GM18499 (cell line): Measurements from ENCODE around the gene ZNF205.

Source experiments
- ATAC-seq: cut with Tn5 transposase; IDR thresholded peaks from one replicate; pipeline ENCODE4 v1.9.1; 2021; ENCODE audit warnings: moderate number of reproducible peaks; ENCODE audit not compliant: insufficient read depth, unreplicated experiment

Gene ZNF205

DNA sequence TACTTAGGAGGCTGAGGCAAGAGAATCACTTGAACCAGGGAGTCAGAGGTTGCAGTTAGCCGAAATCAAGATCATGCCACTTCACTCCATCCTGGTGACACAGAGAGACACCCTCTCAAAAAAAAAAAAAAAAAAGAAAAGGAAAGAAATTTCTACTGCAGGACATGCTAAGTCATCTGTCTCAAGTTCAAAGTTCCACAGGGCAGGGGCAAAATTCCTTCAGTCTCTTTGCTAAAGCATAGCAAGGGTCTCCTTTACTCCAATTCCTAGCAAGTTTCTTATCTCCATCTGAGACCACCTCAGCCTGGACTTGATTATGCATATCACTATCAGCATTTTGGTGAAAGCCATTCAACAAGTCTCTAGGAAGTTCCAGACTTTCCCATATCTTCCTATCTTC, 27.9 kb upstream of the ZNF205 start:
- no peak for ATAC-seq

GRCh38 chr16:3084969-3085670, 27.3 kb upstream of the ZNF205 start:
- ATAC-seq: no peak

DNA sequence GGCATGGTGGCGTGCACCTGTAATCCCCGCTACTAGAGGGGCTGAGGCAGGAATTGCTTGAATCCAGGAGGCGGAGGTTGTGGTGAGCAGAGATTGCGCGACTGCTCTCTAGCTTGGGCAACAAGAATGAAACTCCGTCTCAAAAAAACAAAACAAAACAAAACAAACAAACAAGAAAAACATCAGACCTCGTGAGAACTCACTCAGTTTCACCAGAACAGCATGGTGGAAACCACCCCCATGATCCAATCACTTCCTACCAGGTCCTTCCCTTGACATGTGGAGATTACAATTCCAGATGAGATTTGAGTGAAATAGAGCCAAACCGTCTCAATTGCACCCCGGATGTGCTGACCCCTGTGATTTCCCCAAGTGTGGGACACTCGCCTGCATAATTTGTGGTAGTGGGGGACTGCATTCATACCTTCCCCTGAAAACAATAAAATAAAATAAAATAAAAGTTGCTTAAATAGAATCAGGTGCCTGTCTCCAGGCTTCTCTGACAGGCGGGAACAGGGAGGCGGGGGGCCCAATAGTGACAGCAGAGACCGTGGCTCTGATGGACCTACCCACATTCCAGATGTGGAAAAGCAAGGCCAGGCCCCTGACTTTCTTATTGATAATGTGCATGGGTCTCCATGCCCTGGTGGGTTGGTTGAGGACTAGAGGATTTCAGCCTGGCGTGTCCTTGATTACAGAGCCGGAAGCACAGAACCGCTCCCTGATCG, 26.4 kb upstream of the ZNF205 start:
- ATAC-seq: no peak

DNA sequence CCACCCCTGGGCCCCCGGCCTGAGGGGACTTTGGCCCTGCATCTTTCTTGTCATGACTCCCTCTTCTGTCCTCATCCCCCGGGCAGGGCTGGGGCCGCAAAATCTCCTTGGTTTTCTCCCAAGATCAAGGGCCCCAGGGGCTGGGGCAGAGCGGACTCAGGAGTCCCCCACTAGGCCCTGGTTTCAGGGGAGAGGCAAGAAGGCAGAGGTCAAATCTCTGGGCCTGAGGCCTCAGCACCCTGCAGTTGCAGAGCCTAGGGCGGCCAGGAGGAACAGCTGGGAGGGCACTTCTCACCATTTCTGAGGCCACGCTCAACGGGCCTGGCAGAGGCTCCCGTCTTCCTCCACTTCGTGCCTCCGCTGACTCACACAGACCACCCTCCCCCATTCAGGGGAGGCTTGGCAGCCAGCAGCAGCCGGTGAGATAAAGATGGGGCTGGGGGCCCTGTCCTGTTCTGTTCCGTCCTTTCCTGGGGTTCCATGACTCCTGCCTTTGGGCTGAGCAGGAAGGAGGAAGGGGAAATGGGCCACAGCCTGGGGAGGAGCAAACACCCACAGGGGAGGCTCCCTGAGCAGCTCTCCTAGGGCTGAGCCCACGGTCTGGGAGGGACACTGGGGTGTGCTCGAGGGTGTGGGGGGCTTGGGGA, 25.7 kb upstream of the ZNF205 start:
- ATAC-seq: no peak

GRCh38 chr16:3087243-3088235, 24.8 kb upstream of the ZNF205 start:
- ATAC-seq: no peak

GRCh38 chr16:3088450-3088849, 23.9 kb upstream of the ZNF205 start:
- no peak for ATAC-seq

GRCh38 chr16:3088925-3089716, 23.3 kb upstream of the ZNF205 start:
- ATAC-seq: no peak

DNA sequence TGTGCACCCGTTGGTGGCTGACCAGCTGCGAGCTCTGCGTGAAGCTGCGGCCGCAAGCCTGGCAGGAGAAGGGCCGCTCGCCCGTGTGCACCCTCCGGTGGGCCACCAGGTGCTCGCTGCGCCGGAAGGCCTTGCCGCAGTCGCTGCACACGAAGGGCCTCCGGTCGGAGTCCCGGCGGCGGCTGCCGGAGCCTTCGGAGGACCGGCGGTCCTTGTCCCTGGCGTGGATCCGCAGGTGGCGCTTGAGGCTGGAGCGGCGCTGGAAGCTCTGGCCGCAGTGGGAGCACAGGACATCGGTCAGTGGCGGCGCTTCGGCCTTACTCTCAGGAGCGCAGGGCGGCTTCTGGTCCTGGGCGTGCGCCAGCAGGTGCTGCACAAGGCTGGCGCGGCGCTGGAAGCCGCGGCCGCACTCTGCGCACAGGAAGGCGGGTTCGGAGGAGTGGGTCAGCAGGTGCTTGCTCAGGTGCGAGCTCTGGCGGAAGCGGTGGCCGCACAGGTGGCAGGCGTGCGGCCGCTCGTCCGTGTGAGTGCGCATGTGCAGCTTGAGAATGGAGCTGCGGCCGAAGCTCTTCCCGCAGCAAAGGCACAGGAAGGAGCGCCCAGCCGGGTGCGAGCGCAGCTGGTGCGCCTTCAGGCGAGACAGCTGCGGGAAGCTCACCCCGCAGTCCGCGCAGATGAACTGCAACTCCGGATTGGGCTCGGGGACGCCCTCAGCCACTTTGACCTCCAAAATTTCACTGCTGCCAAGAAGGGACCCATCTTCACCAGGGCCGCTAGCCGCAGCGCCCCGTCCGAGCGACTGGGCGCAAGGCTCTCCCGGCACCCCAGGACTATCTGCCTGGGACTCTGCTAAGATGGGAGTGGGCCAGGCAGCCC, 22.4 kb upstream of the ZNF205 start:
- no peak for ATAC-seq

GRCh38 chr16:3091551-3091950, 20.8 kb upstream of the ZNF205 start:
- ATAC-seq: no peak

- ATAC-seq: no peak
Observed at GRCh38 chr16:3092501-3092941, 19.9 kb upstream of the ZNF205 start.

GRCh38 chr16:3094289-3095027, 17.9 kb upstream of the ZNF205 start:
- no peak for ATAC-seq

DNA sequence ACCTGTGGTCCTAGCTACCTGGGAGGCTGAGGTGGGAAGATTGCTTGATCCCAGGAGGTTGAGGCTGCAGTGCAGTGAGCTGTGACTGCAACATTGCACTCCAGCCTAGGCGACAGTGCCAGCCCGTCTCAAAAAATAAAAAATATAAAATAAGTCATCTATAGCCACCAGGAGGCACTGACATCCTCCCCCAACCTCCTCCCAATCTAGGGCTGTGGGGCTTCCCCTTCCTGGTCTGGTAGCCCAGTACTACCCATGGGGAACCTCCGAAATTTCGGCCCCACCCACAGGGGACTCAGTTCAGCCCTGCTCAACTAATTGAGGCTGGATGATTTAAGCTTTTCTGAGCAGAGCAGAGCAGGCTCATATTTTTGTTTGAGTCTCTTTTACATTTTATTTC, 16.5 kb upstream of the ZNF205 start:
- ATAC-seq: no peak

DNA sequence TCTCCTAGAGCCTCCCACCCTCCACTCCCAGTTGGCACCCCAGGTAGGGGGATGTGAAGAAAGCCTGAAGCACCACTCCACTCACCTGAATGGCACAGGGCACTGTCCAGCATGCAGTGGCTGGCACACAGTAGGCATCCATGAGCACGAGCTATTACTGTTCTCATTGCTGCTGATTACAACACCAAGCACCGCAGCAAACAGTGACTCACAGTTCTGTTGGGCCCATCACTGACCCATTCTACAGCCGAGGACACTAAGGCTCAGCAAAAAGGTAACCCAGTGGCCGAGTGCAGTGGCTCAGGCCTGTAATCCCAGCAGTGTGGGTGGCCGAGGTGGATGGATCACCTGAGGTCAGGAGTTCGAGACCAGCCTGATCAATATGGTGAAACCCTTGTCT, 16.0 kb upstream of the ZNF205 start:
- no peak for ATAC-seq

- no peak for ATAC-seq
Observed at GRCh38 chr16:3097266-3097665, 15.1 kb upstream of the ZNF205 start.

DNA sequence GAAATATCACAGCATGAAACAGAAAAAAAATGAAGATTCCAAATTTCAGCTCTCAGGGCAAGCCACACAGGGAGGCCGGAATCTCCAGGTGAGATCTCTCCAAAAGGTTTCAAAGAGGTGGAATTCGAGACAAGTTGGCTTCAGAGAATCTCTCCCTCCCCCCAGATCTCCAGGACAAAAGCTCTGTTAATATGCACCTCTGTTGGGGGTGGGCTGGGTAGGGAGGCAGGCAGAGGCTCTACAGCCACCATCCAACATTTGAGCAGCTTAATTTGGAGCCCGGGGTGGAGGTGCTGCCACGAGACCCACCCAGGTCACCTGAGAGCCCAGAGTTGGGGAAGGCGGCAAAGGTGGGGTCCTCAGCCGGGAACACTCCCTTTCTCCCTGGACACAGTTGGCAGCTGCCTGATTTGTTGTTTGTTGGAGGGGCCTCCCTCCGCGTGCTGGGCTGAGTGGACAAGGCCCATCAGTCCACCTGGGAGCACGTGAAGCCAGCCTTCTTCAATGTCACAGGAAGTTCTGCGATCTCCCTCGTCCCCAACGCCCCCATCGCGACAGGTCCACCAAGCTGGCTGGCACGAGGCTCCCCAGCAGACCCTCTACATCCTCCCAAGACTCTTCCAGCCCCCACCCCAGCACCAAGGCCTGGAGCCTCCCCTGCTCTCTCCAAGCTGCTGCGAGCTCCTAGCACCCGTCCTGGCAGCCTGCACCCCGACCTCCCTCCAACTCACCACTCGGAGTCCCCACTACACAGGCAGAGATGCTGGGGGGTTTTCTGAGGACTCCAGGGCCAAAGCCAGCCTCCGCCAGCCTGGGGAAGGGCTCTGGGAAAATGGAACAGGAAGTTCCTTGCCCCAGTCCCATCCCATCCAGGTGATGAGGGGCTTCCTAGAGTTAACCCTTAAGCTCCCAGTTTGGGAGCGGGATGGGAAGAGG, 13.7 kb upstream of the ZNF205 start, which contains the start of gene ZSCAN10:
TSS of gene ZSCAN10 (minus strand) at position 836 of the 936 bp plus-strand sequence. CDS start 6,357 bp downstream, outside the sequence.
- ATAC-seq: no peak

DNA sequence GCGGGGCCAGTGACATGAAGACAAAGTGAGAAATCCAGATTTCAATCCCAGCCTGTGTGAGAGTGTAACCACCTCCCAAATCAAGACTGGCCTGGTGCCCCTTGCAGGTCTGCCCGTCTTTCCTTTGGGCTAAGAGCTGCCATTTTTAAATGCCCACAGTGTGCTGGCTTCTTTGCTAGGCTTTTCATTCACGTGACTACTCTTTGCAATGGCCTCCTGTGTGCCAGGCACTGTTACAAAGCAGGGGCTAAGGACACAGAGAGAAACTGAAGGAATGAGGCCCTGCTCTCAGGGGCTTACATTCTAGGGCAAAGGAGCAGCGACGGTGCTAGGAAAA, 13.0 kb upstream of the ZNF205 start:
- ATAC-seq: no peak
